Cardiac muscle cell (in vitro differentiated cells and primary cell): ENCODE results near the gene SBDS. TPM values are rescaled to one million over a fixed set of nuclear protein-coding genes. Genes with fewer than 3 reads are reported as not detected.
"Not testable (repeated sequence)": the region's sequence is repeated elsewhere in the genome, so short reads cannot be mapped to it uniquely, and the experiment has no call there.

Source experiments
- DNase-seq, 2 donors: peaks; one replicate each; pipeline versions ENCODE4 v3.0.0 to v3.0.0-alpha.2; 2010 to 2017; ENCODE audit warnings: low read depth in 1 of 2, low spot score in 1 of 2
- H3K27ac ChIP-seq: fragments of 200-600 bp; sonication (generic); 2 replicates; pipeline ENCODE4 v1.5.1; 2016
- H3K27me3 ChIP-seq: fragments of 200-600 bp; sonication (generic); 2 replicates; pipeline ENCODE4 v1.6.0; 2016; ENCODE audit warnings: control low read depth
- H3K36me3 ChIP-seq: fragments of 200-600 bp; sonication (generic); 2 replicates; pipeline ENCODE4 v1.5.1; 2016; ENCODE audit warnings: control low read depth
- H3K4me1 ChIP-seq: fragments of 200-600 bp; sonication (generic); 2 replicates; pipeline ENCODE4 v1.8.1; 2017; ENCODE audit warnings: low read depth, mild to moderate bottlenecking, mixed run types
- H3K4me3 ChIP-seq: fragments of 200-600 bp; sonication (generic); 2 replicates; pipeline ENCODE4 v1.5.1; 2016; ENCODE audit warnings: mild to moderate bottlenecking
- H3K9me3 ChIP-seq: fragments of 200-600 bp; sonication (generic); 2 replicates; pipeline ENCODE4 v1.5.1; 2017; ENCODE audit warnings: low read depth, mild to moderate bottlenecking, control low read depth
- CTCF ChIP-seq: IDR thresholded peaks from 2 replicates; pipeline ENCODE4 v1.5.1; 2012; ENCODE audit warnings: low read depth, mild to moderate bottlenecking, low read length
- polyA plus RNA-seq: library from polyadenylated mRNA; unstranded; fragments of >200 nt; fragmentation: Nextera tagmentation; extraction: Ambion mirVana; gene quantifications from 2 replicates; pipeline ENCODE4 v1.2.1, GENCODE V29; 2016
- total RNA-seq: library from RNA; depleted of rRNA; stranded (reverse); fragments of >200 nt; gene quantifications from 2 replicates; pipeline ENCODE4 v1.2.3, GENCODE V29; 2016

Gene SBDS
- total RNA-seq (25.2 and 28.4 TPM in 2 replicates), polyA plus RNA-seq (54.3 and 66.2 TPM in 2 replicates)

- H3K27ac ChIP-seq = peak within 1 kb of the TSS; percentile 98
- not testable (repeated sequence) for H3K9me3 ChIP-seq, H3K4me1 ChIP-seq, H3K27me3 ChIP-seq
- H3K4me3 ChIP-seq = peak within 1 kb of the TSS; percentile 52
- H3K36me3 ChIP-seq = peaks cover 22% of the 10 kb centered on the region
- peak; percentile 99 for DNase-seq
These were observed at the start of gene SBDS for GRCh38 chr7:66995050-66995776. Gene SBDS (minus strand): TSS chr7:66995586. CDS start chr7:66995417, 169 bp downstream.

- H3K36me3 ChIP-seq, H3K9me3 ChIP-seq, H3K4me3 ChIP-seq, H3K27ac ChIP-seq, H3K4me1 ChIP-seq, H3K27me3 ChIP-seq, DNase-seq: not testable (repeated sequence)
These were observed 48.2 kb upstream of the SBDS start for GRCh38 chr7:67043559-67043930.

- DNase-seq = peak in 1 of 2 donors; percentile 79
- not testable (repeated sequence) for H3K27ac ChIP-seq, H3K4me1 ChIP-seq, H3K27me3 ChIP-seq, H3K36me3 ChIP-seq, H3K4me3 ChIP-seq, H3K9me3 ChIP-seq
These were observed 47.6 kb upstream of the SBDS start for GRCh38 chr7:67042781-67043558.

GRCh38 chr7:67040832-67041231 is 45.4 kb upstream of the SBDS start:
- peak; percentile 35 for TF ChIP-seq CTCF
- H3K4me3 ChIP-seq, H3K27me3 ChIP-seq, H3K27ac ChIP-seq, H3K9me3 ChIP-seq, H3K4me1 ChIP-seq, H3K36me3 ChIP-seq, DNase-seq: not testable (repeated sequence)

- H3K4me1 ChIP-seq, H3K27me3 ChIP-seq, H3K36me3 ChIP-seq, H3K4me3 ChIP-seq, DNase-seq, H3K27ac ChIP-seq, H3K9me3 ChIP-seq: not testable (repeated sequence)
These were observed 41.3 kb upstream of the SBDS start for GRCh38 chr7:67036432-67037395.

- TF ChIP-seq CTCF = no peak
- DNase-seq = no peak
- Histone ChIP-seq H3K27me3 (no peaks in the 10 kb centered on the region), H3K4me1 (no peaks in the 10 kb centered on the region), H3K4me3 (no peak overlapping the region), H3K36me3 (no peaks in the 10 kb centered on the region), H3K9me3 (no peaks in the 10 kb centered on the region), H3K27ac (no peak overlapping the region)
These were observed 37.9 kb upstream of the SBDS start for GRCh38 chr7:67033251-67033650.

- not testable (repeated sequence) for H3K27ac ChIP-seq, H3K27me3 ChIP-seq, H3K36me3 ChIP-seq, DNase-seq, H3K4me3 ChIP-seq, H3K4me1 ChIP-seq, H3K9me3 ChIP-seq
These were observed 36.3 kb upstream of the SBDS start for GRCh38 chr7:67031685-67032084.

GRCh38 chr7:67025459-67025858 is 30.1 kb upstream of the SBDS start:
- H3K9me3 ChIP-seq, H3K27me3 ChIP-seq, H3K4me3 ChIP-seq, H3K4me1 ChIP-seq, H3K27ac ChIP-seq, H3K36me3 ChIP-seq: not testable (repeated sequence)
- peak in 1 of 2 donors; percentile 61 for DNase-seq
